Suprapubic skin (tissue), 3 donors: ENCODE data around the gene PRKAG2.

Experiments
- CTCF ChIP-seq, 2 donors: fragments of 200-600 bp in 1 of 2; fragments of 450-650 bp in 1 of 2; sonication (generic) in 1 of 2; IDR thresholded peaks; one replicate each; pipeline ENCODE4 v1.5.1; 2016 to 2019; ENCODE audit warnings: antibody characterized with exemption in 2 of 2, mild to moderate bottlenecking in 1 of 2, moderate library complexity in 1 of 2
- POLR2A ChIP-seq, 2 donors: fragments of 450-650 bp; IDR thresholded peaks; one replicate each; pipeline ENCODE4 v1.6.1; 2017; ENCODE audit warnings: antibody characterized with exemption in 2 of 2, mild to moderate bottlenecking in 2 of 2, moderate library complexity in 2 of 2

GRCh38 chr7:151857866-151858450 is 19.0 kb downstream of the PRKAG2 start:
- TF ChIP-seq CTCF (IDR thresholded peaks at IDR 0.05) (no peak), POLR2A (IDR thresholded peaks at IDR 0.05) (no peak)
